Tibial nerve (tissue), 4 donors: Measurements from ENCODE around the gene RAB11B.
"Not testable (repeated sequence)": the region's sequence is repeated elsewhere in the genome, so short reads cannot be mapped to it uniquely, and the experiment has no call there.

ENCODE experiments used
- CTCF ChIP-seq, 5 experiments: fragments of 200-600 bp in 3 of 5; fragments of 450-650 bp in 2 of 5; sonication (generic) in 3 of 5; IDR thresholded peaks; one replicate each; pipeline ENCODE4 v1.5.1; 2016 to 2019; ENCODE audit warnings: antibody characterized with exemption in 5 of 5, mild to moderate bottlenecking in 3 of 5, moderate library complexity in 2 of 5
- EP300 ChIP-seq, 2 donors: sonication (generic); formaldehyde crosslinking; IDR thresholded peaks; one replicate each; pipeline ENCODE4 v1.6.1; 2017; ENCODE audit warnings: antibody characterized with exemption in 2 of 2, mild to moderate bottlenecking in 1 of 2
- POLR2A ChIP-seq, 2 donors: fragments of 450-650 bp; IDR thresholded peaks; one replicate each; pipeline ENCODE4 v1.6.1; 2017; ENCODE audit warnings: antibody characterized with exemption in 2 of 2, mild to moderate bottlenecking in 2 of 2, moderate library complexity in 2 of 2

GRCh38 chr19:8349629-8350372 is 40.4 kb upstream of the RAB11B start:
- TF ChIP-seq CTCF, EP300, POLR2A (IDR thresholded peaks at IDR 0.05): not testable (repeated sequence)
